Measurements from ENCODE around the gene SMARCB1. TPM values are rescaled to one million over a fixed set of nuclear protein-coding genes. Genes with fewer than 3 reads are reported as not detected.
A peak's percentile ranks its signal among the peaks of the same experiment; 100 is the strongest.

SMARCB1 gene
- total and polyA plus RNA-seq, 7 donors = 25.0 to 85.7 (median 43.9) TPM

- TF ChIP-seq POLR2A (IDR thresholded peaks at IDR 0.05) = no peak
- TF ChIP-seq EP300 (IDR thresholded peaks at IDR 0.05) = no peak
- no peak for TF ChIP-seq POLR2AphosphoS5 (IDR thresholded peaks at IDR 0.05)
- TF ChIP-seq CTCF (IDR thresholded peaks at IDR 0.05) = no peak
- Histone ChIP-seq H3K4me1 (peaks cover 0 to 53% (median 45%) of the 10 kb centered on the region in 4 donors), H3K4me3 (peak overlapping the region in 3 of 4 donors; percentile 3 to 37 (median 27)), H3K27ac (peak overlapping the region in 1 of 4 donors; percentile 29), H3K27me3 (no peaks in the 10 kb centered on the region), H3K9me3 (no peaks in the 10 kb centered on the region), H3K36me3 (no peaks in the 10 kb centered on the region)
- WGBS, 2 donors = 67 to 68% methylated on average over 7 of the region's 7 CpGs
- no peak for DNase-seq
- intact Hi-C loops (cut with DNase I) = no loop called here
These were observed 22.8 kb upstream of the SMARCB1 start for GRCh38 chr22:23763954-23764353.

GRCh38 chr22:23764899-23765881 lies 21.6 kb upstream of the SMARCB1 start:
- DNase-seq = no peak
- H3K4me3 ChIP-seq = no peak overlapping the region
- no peak overlapping the region for H3K27ac ChIP-seq
- intact Hi-C loops (cut with DNase I) = loop anchor here (5.0 kb wide), 3 partner anchors 48 to 223 kb away; no protein-coding TSS in a partner anchor
- TF ChIP-seq POLR2AphosphoS5 (IDR thresholded peaks at IDR 0.05) (no peak), CTCF (IDR thresholded peaks at IDR 0.05) (no peak), POLR2A (IDR thresholded peaks at IDR 0.05) (no peak), EP300 (IDR thresholded peaks at IDR 0.05) (no peak)
- 86 to 93% methylated on average over 9 of the region's 9 CpGs for WGBS, 2 donors
- no peaks in the 10 kb centered on the region for H3K27me3 ChIP-seq
- peaks cover 0 to 63% (median 51%) of the 10 kb centered on the region in 4 donors for H3K4me1 ChIP-seq
- H3K9me3 ChIP-seq = no peaks in the 10 kb centered on the region
- H3K36me3 ChIP-seq = no peaks in the 10 kb centered on the region

- Histone ChIP-seq H3K27ac (peak overlapping the region; percentile 85 to 89 (median 88)), H3K27me3 (no peaks in the 10 kb centered on the region), H3K4me1 (peaks cover 0 to 83% (median 61%) of the 10 kb centered on the region in 4 donors), H3K9me3 (no peaks in the 10 kb centered on the region), H3K36me3 (no peaks in the 10 kb centered on the region), H3K4me3 (peak overlapping the region; percentile 57 to 75 (median 66))
- DNase-seq = no peak
- WGBS, 2 donors = 2 to 8% methylated on average over 27 of the region's 27 CpGs
- TF ChIP-seq POLR2AphosphoS5 (IDR thresholded peaks at IDR 0.05) (no peak), CTCF (IDR thresholded peaks at IDR 0.05) (no peak)
- intact Hi-C loops (cut with DNase I) = loop anchor here (5.0 kb wide), 3 partner anchors 50 to 225 kb away; no protein-coding TSS in a partner anchor
These were observed 19.5 kb upstream of the SMARCB1 start for GRCh38 chr22:23767303-23767672.

GRCh38 chr22:23767673-23768548 lies 18.9 kb upstream of the SMARCB1 start, which contains the start of gene CHCHD10:
CHCHD10 (minus strand) TSS chr22:23767972; CDS start chr22:23767874, 98 bp downstream.
- peaks cover 0 to 84% (median 60%) of the 10 kb centered on the region in 4 donors for H3K4me1 ChIP-seq
- TF ChIP-seq EP300 (IDR thresholded peaks at IDR 0.05) = no peak
- peak; percentile 73 to 92 (median 79) for TF ChIP-seq CTCF (IDR thresholded peaks at IDR 0.05)
- TF ChIP-seq POLR2A (IDR thresholded peaks at IDR 0.05) = peak; percentile 18 to 65
- TF ChIP-seq POLR2AphosphoS5 (IDR thresholded peaks at IDR 0.05) = peak; percentile 69 to 80 (median 74)
- no peaks in the 10 kb centered on the region for H3K27me3 ChIP-seq
- H3K36me3 ChIP-seq = no peaks in the 10 kb centered on the region
- no peaks in the 10 kb centered on the region for H3K9me3 ChIP-seq
- intact Hi-C loops (cut with DNase I) = loop anchor here (2.0 to 5.0 kb wide), 5 partner anchors 17 to 226 kb away; partner anchors contain the start of genes SMARCB1 and ZNF70
- DNase-seq = peak; percentile 92
- H3K4me3 ChIP-seq = peak within 1 kb of the TSS; percentile 57 to 75 (median 66)
- WGBS, 2 donors = 0 to 1% methylated on average over 63 of the region's 63 CpGs
- H3K27ac ChIP-seq = peak within 1 kb of the TSS; percentile 85 to 89 (median 88)

Data from sigmoid colon (tissue), 7 donors.